Measurements from ENCODE around the gene TCOF1.

Gene TCOF1

DNA sequence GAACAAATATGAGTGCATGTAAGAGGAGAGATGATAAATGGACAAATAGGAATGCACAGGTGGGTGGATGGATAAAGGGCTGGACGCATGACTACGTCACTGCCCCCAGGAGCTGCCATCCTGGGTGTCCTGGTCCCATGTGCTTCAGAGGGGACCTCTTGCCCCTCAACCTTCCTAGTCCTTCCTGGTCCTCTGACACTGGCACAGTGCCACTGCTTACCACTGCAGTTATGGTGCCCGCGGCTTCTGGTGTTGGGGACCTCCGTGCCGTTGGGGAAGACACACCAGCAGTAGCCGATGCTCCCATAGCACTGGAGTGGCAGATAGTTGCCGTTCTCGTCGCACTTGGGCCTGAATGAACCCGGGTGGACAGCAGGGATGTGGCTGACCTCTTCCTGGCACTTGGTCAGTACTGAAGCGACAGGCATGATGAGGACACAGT lies 45.4 kb downstream of the TCOF1 start:
- TF ChIP-seq, protein P1, sequence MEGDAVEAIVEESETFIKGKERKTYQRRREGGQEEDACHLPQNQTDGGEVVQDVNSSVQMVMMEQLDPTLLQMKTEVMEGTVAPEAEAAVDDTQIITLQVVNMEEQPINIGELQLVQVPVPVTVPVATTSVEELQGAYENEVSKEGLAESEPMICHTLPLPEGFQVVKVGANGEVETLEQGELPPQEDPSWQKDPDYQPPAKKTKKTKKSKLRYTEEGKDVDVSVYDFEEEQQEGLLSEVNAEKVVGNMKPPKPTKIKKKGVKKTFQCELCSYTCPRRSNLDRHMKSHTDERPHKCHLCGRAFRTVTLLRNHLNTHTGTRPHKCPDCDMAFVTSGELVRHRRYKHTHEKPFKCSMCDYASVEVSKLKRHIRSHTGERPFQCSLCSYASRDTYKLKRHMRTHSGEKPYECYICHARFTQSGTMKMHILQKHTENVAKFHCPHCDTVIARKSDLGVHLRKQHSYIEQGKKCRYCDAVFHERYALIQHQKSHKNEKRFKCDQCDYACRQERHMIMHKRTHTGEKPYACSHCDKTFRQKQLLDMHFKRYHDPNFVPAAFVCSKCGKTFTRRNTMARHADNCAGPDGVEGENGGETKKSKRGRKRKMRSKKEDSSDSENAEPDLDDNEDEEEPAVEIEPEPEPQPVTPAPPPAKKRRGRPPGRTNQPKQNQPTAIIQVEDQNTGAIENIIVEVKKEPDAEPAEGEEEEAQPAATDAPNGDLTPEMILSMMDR (IDR thresholded peaks at IDR 0.05; ENCODE audit: low read depth, low read length, missing control alignments): no peak
- H3K4me3 ChIP-seq (ENCODE audit: low read depth, low read length): no peak overlapping the region
- no peak for DNase-seq (ENCODE audit: low read depth)

DNA sequence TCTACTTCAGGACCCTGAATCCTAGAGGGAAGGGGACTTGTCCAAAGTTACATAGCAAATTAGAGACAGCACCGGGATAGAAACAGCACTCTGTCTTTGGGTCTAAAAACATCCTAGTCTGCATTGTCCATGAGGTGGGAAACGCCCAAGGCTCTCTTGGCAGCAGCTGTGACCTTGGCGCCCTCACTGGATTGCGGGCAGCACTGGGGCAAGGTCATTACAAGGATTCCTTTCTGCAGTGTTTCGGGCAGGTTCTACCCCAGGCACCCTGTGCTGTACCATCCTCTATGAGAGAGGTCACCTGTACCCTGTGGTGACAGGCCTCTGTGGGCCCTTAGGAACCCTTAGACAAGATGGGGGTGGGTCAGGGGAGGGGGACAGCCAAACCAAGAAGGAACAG lies 46.6 kb downstream of the TCOF1 start:
- DNase-seq (ENCODE audit: low read depth): no peak
- TF ChIP-seq, protein P1 (IDR thresholded peaks at IDR 0.05; ENCODE audit: low read depth, low read length, missing control alignments): no peak
- no peak overlapping the region for H3K4me3 ChIP-seq (ENCODE audit: low read depth, low read length)

DNA sequence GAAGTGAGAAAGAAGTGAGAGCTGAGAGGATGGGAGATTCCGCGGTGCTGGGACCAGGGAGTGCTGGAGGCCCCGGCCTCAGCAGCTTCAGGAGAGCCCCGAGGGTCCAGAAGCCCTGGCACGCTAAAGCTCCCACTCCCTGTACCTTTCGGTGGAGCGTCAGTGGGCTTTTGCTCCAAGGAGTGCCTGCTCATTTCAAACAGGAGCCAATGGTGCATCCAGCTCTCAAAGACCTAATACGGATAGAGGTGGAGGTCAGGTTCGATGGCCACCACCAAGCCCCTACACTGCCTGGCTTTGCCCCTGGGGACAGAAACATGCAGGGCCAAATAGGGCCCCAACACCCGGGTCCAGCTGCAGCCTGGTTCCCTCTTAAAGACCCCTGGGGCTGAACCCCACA lies 47.0 kb downstream of the TCOF1 start:
- no peak overlapping the region for H3K4me3 ChIP-seq (ENCODE audit: low read depth, low read length)
- TF ChIP-seq, protein P1 (IDR thresholded peaks at IDR 0.05; ENCODE audit: low read depth, low read length, missing control alignments): no peak
- no peak for DNase-seq (ENCODE audit: low read depth)

DNA sequence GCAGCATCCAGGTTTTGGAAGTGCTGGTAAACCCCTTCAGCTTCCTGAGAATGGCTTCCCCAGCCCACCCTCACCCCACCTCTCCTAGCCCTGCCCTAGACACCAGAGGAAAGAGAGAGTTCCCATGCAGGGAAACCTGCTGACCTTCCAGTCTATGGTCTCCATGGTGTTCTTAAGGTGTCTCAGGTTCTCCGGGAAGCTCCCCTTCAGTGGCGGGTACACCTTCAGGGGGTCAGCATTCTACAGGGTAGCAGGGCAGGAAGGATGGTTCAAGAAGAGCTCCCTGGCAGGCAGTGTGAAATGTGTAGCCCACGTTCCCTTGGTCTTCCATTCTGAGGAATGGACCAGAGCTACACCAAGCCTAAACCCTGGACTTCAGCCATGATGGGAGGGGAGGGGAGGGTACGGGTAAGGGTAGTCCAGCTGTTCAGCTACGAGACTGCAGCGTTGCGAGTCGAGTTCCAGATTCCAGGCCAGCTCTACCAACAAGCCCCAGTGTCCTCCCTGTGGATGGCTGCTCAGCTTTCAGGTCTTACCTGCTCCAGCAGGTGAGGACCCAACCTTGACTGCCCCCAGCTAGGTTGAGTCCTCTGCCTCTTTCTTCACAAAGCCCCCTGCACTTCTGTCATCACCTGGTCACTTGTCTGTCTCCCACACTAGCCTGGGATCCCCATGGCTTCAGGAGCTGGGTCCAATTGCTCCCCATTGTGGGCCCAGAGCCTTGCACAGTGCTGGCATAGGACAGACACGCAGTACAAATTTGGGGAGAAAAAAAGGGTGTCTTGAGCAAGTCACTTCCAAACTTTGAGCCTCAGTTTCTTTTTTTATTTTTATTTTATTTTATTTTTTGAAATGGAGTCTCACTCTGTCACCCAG lies 47.7 kb downstream of the TCOF1 start:
- H3K4me3 ChIP-seq (ENCODE audit: low read depth, low read length): no peak overlapping the region
- no peak for DNase-seq (ENCODE audit: low read depth)
- TF ChIP-seq, protein P1 (IDR thresholded peaks at IDR 0.05; ENCODE audit: low read depth, low read length, missing control alignments): no peak

DNA sequence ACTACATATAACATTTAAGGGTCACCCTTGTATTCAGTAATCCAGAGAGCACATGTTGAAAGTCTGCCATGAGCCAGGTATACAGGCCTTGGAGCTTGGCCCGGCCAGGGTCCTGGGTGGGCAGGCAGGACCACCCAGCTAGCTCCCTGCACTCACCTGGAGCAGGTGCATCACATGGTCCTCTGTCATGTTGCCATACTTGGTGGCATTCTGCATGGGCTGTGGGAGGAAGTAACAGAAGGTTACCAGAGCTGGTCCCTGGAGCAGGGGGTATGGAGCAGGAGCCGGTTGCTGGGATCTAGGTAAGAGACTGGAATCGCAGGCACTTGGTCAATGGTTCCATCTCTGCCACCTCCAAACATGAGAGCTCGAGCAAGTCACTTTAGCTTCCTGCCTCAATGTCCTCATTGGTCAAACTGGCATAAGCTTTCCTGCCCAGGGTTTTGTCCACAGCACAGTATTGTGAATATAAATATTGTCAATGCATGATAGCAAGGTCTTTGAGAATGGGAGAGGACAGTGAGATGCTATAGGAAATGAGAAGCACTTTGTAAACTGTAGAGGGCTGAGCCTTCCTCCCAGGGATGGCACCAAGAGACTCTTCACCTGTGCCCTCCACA lies 48.7 kb downstream of the TCOF1 start:
- no peak for DNase-seq (ENCODE audit: low read depth)
- TF ChIP-seq, protein P1 (IDR thresholded peaks at IDR 0.05; ENCODE audit: low read depth, low read length, missing control alignments): no peak
- H3K4me3 ChIP-seq (ENCODE audit: low read depth, low read length): no peak overlapping the region

DNA sequence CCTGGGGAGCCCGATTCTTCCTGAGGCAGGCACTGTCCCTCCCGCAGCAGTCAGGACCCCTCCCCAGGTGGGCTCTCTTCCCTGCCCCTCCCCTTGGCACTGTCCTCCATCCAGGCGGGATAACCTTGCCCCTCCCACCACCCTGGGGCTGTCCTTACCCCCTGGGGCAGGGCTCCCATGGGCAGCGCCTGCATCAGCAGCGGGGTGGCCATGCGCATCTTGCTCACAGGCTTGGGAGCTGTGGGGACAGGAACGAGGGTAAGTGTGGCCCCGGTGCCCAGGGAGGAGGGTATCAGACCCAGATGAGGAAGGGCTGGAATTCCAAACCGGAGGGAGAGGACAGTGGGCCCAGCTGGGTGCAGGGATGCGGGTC lies 49.2 kb downstream of the TCOF1 start:
- DNase-seq (ENCODE audit: low read depth): no peak
- no peak overlapping the region for H3K4me3 ChIP-seq (ENCODE audit: low read depth, low read length)
- TF ChIP-seq, protein P1 (IDR thresholded peaks at IDR 0.05; ENCODE audit: low read depth, low read length, missing control alignments): no peak
